GM21737 (cell line): ENCODE data around the gene RRAS2.
"Not testable (repeated sequence)": the region's sequence is repeated elsewhere in the genome, so short reads cannot be mapped to it uniquely, and the experiment has no call there.

Source experiments
- ATAC-seq: cut with Tn5 transposase; IDR thresholded peaks from one replicate; pipeline ENCODE4 v1.9.1; 2021; ENCODE audit warnings: mild to moderate bottlenecking, moderate library complexity; ENCODE audit not compliant: unreplicated experiment

Gene RRAS2

DNA sequence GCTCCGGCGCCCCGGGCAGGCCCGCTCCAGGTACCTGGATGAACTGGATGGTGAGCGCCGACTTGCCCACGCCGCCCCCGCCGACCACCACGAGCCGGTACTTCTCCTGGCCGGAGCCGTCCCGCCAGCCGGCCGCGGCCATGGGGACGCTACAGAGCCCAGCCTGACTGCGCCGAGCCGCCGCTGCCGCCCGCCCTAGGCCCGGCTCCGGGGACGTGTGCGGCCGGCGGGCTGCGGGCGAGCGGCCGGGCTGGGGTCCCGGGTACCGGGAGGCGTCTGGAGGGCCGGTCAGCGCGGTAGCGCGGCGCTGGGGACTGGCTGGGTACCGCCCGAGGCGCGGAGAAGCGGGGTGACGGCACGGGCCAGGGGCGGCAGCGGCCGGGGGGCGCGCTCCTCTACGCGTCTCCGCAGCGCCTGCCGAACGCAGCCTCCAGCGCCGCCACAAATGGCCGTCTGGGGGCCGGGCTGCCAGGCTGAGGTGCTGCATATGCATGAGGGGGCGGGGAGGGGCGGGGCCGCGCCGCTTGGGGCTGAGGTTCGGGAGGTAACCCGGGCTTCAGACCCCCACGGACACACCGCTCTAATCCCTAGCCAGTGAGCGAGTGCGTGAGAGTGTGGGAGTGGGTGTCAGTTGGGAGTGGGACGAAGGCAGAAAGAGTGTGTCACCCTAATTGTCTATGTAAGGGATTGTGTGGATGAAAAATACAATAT is at the start of gene RRAS2:
TSS of gene RRAS2 (minus strand) at position 455 of the 711 bp plus-strand sequence. CDS start at position 142, 313 bp downstream.
- peak; percentile 90 for ATAC-seq

DNA sequence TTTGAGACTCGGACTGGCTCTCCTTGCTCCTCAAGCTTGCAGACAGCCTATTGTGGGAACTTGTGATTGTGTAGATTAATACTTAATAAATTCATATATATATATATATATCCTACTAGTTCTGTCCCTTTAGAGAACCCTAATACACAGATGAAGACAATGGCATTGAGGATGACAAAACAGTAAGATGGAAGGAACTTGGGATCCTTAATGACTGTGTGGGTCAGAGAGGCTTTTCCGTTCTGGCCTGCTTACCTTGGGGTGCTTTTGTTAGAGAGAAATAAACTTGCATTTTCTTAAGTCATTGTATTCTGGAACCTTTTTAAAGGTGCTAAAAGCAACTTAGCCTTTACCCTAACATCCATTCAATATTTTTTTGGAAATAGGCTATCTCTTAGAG is 49.6 kb upstream of the RRAS2 start:
- no peak for ATAC-seq

DNA sequence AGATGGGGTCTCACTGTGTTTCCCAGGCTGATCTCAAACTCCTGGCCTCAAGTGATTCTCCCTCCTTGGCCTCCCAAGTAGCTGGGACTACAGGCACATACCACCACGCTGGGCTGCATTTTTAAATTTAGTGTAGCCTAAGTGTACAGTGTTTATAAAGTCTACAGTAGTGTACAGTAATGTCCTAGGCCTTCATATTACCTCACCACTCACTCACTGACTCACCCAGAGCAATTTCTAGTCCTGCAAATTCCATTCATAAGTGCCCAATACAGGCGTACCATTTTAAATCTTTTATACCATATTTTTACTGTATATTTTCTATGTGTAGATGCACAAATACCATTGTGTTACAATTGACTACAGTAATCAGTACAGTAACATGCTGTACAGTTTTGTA is 47.1 kb upstream of the RRAS2 start:
- not testable (repeated sequence) for ATAC-seq

DNA sequence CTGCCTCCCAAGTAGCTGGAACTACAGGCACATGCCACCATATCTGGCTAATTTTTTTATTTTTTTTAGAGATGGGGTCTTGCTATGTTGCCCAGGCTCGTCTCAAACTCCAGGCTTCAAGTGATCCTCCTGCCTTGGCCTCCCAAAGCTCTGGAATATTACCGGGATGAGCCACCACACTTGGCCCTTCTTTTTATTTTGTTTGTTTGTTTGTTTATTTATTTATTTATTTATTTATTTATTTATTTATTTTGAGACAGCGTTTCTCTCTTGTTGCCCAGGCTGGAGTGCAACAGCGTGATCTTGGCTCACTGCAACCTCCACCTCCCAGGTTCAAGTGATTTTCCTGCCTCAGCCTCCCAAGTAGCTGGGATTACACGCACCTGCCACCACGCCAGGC is 44.5 kb upstream of the RRAS2 start:
- ATAC-seq = not testable (repeated sequence)

DNA sequence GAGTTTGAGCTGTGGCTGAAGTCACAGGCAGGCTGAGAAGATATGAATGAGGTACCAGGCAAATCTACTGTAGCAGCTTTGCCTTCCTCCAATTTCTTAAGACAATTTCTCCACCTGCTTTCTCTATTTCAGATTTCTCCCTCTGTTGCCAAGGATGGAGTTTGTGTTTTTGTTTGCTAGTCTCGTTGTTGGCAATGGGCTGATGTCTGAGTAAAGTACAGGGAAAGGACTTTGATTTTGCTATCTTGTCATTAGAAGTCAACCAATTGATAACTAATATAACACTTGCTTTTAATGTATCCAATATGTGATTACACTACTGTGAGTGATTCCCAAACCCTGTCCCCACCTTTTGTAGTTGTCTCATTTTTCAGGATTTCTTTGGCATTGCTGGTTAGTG is 40.1 kb upstream of the RRAS2 start:
- ATAC-seq = no peak

DNA sequence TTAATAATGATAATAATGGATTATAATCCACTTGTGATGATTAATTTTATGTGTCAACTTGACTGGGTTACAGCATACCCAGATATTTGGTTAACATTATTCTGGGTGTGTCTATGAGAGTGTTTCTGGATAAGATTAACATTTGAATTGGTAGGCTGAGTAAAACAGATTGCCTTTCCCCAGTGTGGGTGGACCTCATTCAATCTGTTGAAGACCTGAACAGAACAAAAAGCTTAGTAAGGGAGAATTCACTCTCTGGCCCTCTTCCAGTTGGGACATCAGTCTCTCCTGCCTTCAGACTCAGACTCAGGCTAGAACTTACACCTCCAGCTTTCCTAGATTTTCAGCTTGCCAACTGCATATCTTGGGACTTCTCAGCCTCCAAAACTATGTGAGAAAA is 37.3 kb upstream of the RRAS2 start:
- no peak for ATAC-seq

DNA sequence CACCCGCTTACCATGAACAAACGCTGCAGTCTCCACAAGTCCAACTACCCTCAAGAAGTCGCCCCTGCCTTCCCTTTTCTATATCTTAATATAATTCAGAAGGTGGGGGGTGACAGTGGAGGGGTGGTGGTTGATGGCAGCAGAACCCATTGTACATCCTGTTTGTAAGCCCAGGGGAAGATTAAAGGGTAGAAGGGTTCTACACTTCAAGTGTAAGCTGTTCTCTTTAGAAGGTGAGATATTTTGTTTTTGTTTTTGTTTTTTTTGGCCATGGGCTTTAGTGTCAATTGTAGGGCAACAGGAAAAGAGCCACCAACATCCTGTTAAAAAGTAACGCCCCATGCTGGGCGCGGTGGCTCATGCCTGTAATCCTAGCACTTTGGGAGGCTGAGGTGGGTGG is 34.9 kb upstream of the RRAS2 start:
- no peak for ATAC-seq

DNA sequence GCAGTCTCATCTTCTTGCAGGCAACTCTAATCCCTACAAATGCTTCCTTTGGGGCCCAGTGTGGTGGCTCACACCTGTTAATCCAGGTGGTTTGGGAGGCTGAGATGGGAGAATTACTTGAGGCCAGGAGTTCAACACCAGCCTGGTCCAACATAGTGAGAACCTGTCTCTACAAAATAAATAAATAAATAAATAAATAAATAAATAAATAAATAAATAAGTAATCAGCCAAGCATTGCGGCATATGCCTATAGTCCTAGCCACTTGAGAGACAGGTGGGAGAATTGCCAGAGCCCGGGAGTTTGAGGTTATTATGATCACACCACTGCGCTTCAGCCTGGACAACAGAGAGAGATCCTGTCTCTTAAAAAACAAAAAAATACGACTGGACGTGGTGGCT is 34.1 kb upstream of the RRAS2 start:
- ATAC-seq = no peak

DNA sequence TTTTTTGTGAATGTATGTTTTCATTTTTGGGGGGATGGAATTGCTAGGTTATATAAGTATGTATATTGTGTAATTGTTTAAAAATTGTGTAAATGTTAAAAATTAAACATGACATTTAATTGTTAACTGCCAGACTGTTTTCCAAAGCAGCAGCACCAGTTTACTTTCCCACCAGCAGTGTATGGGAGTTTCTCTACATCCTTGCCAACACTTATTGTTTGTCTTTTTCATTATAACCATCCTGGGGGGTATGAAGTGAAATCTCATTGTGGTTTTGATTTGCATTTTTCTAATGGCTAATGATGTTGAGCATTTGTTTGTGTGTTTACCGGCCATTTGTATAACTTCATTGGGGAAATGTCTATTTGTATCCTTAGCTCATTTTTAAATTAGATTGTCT is 31.7 kb upstream of the RRAS2 start:
- no peak for ATAC-seq

DNA sequence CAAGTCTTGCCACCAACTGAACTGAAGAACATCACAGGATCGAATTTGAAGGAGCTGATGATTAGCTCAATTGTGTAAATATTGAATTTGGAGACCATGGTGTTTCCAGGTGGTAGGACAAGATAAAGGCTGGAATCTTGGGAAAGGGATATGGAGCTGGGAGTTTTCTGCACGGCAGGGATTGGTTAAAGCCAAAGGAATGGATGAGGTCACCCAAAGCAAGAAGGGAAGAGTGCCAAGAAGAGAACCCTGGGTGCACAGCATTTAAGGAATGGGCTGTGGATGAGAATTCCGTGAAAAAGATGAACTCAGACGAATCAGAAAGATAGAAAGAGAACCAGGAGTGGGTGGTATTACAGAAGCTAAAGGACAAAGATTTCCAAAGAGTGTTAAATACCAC is 29.4 kb upstream of the RRAS2 start:
- no peak for ATAC-seq

DNA sequence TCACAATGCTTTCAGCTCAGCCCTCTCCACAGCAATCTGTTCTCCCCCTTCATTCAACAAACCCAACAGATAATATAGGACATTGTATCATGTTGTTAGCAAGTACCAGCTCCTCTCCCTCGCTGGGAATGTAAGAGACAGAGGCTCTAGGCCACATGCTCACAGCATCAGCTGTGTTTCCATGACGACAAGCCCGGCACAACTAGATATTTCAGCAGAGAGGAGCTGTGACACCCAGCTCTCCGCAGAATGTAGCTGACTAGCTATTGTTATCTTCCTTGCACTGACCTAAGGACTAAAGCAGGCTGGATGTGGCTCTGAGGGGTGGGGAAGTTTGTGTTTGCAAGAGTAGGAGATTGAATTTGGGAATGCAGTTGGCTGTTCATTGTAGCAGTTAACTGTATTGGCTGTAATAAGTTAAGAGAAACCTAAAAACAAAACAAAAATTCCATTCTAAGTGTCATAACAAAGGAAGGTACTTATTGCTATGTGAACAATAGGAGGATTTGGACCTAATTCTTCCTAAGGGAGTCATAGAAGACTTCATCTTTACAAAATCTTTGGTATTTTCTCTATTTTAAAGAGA is 28.0 kb upstream of the RRAS2 start:
- no peak for ATAC-seq

DNA sequence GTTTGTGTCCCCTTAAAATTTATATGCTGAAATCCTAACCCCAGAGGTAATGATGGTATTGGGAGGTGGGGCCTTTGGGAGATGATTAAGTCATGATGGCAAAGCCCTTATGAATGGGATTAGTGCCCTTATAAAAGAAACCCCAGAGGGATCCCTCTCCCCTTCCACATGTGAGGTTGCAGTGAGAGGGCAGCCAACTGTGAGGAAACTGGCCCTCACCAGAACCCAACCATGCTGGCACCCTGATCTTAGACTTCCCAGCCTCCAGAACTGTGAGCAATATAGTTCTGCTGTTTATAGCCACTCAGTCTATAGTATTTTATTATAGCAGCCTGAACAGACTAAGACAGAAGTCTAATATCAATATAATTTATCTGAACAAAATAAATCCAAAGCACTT is 27.1 kb upstream of the RRAS2 start:
- ATAC-seq = no peak

DNA sequence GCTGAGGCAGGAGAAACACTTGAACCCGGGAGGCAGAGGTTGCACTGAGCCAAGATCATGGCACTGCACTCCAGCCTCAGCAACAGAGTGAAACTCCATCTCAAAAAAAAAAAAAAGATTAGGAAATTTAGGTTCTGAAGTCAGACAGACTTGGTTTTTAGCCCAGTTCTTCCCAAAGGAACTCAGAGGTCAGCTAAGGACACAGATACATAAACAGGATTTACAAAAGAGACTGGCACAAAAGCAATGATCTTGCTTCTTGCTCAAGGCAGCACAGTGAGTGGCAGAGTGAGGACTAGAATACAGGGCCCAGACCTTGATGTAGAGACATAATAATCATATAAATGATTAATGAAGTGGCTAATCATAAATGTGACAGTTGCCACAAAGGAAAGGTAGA is 25.4 kb upstream of the RRAS2 start:
- ATAC-seq = no peak

DNA sequence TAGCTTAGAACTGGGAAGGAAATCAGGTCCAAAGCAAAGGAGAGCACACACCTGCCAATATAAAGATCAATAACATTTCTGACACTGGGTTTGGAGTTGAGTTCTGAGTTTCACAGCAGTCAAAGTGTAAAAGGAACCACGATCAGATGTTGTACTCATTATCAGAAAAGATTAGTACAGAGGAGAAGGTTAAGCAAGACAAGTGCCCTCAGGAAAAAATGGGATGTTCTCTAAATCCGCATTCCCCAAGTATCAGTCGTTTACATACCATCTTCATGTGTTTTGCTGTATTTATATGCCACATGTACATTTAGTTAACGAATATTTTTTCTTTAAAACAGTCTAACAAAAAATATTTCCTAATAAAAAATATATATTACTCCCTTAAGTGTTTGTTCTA is 23.0 kb upstream of the RRAS2 start:
- no peak for ATAC-seq

DNA sequence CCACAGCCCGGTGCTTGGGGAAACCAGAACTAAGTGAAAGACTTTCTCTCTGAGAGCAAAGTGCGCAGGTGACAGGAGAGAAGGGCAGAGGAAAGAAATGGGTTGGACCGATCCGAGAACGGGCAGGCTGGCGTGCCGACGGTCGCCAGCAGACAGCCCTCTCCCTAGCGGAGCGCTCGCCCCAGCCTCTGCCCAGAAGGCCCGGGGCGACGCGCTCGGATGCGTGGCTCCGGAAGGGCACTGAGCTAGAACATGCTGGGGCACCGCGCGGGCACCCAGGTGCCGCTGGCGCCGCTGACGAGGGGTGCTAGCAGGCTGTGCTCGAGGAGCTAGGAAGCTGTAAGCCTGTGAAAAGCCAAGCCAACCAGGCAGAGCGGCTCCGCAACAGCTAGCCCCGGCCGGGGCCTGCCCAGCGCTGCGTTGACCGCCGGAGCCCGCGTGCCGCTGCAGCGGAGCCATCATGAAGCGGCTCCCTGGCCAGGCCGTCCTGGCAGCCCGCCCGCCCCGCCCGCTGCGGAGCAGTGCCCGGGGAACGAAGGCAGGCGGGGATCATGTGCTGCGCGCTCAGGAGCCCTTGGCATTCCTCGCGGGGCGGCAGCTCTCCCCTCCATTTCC is 22.1 kb upstream of the RRAS2 start:
- ATAC-seq = peak; percentile 71

DNA sequence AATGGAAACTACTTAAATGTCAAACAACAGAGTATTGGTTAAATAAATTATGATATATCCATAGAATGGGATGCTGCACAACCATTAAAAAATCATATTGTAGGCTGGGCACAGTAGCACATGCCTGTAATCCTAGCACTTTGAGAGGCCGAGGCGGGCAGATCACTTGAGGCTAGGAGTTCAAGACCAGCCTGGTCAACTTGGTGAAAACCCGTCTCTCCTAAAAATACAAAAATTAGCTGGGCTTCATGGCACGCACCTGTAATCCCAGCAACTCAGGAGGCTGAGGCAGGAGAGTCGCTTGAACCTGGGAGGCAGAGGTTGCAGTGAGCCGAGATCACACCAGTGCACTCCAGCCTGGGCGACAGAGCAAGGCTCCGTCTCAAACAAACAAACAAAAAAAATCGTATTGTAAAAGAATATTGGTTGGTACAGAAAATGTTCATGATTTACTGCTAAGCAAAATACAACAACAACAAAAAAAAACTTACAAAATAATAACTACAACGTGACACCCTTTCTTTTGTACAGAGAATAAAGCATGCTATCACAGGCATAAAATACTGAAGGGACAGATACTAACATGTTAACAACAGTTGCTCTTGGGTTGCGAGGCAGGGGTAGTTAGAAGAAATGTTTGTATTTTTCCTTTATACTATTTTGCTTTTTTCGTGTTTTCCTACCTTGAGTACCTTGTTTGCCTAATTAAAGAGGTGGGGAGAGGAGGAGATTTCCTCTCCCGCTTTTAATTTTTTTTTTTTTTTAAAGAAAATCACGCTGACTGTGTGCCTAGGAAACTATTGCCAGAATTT is 21.3 kb upstream of the RRAS2 start:
- ATAC-seq = no peak

DNA sequence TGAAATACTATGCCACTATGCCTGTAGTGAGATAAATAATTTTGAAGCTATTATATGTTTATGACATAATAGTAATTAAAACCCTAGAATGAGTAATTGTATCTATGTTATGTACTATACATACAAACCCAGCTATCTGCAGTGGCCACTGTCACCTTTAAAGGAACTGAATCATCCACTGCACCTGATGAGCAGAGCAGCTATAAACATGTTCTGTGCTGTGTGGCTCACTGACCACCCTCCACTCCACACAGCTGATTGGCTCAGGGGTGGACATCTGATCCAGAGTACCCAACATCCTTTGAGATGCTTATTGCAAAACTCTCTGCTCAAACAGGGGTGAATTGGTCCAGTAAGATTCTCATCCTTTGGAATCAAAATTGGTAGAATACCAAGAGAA is 19.2 kb upstream of the RRAS2 start:
- no peak for ATAC-seq

DNA sequence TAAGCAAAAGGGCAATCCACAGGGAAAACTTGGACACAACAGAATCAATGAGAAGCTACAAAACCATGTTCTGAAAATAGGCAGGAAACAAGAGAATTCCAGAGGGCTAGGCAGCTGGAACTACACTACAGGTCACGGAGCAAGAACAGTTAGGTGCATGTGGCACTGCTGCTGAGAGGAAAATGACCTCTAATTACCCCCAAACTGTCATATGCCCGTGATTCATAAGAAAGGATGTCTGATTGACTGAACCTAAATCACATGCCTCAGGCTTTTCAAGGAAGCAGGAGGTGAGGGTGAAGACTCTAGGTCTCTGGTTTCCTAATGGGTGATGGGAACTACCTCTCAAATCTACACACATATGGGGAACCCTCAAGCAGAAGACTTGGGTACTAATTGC is 17.9 kb upstream of the RRAS2 start:
- no peak for ATAC-seq

DNA sequence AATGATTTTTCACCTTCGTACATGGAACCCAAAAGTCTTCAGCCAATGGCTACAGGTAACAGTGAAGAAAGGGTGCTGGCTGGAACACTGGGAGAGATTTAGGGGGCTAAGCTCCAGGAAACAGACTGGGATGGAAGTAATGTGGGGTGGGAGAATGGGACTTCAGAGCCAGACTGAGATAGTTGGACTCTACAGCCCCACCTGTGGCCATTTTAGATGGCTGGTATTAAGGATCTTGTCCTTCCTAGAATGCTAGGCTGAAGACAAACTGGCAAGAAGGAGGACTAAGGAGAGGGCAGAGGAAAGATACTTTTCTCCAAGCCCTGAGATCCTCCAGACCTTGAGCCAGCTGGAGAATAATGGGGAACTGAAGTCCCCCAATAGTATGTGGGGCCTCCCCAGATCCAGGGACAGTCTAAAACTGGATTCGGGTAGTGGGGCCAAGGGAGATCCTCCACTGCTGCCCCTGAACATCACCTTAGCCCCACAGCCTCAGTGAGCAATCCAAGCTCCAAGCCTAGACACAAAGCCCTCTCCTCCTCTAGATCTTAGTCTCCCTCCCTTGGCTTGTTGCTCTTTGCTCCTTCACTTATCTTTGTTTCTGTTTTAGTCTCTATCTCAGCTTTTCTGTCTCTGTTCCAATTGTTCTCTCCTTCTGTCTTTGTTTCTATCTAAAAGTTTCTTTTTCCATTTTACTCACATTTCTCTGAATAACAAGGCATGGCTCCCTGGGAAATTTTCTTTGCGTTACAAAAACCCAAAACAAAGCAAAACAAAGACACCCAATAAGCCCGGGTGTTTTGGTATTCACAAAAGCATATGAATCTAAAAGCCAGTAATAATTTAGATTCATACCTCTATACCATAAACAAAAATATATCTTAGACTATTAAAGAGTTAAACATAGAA is 16.2 kb upstream of the RRAS2 start:
- ATAC-seq = no peak

DNA sequence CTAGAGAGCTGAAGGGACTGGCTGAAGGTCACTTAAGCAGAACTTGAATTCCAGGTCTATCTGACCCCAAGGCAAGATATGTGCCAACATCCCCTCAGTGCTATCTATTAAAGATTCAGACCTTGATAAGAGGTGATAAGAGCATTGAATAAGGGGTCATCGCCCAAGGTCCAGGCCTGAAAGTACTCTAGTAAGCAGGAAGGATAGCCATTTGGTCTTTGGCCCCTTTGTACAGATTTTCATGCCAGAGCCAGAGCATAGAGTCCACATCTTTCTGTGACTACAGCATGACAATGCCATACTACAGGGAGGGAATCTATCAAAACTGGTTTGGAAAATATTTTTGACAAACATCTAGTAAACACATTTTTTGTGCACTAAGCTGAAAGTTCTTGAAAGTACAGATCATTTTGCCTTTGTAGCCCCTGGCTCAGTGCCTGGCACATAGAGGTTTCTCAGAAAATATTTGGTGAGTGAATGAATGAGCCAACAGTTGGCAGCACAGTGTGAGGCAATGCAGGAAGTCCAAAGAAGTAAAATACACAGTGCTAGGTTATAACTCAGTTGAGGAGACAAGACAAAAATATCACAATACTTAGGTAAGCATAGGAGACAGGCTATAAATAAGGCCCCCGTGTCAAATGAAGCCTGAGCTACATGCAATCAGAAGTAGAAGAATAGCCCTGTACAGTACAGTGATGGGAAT is 15.1 kb upstream of the RRAS2 start:
- ATAC-seq = no peak
